ENCODE data around the gene ZEB2. TPM values are rescaled to one million over a fixed set of nuclear protein-coding genes. Genes with fewer than 3 reads are reported as not detected.
A peak's percentile ranks its signal among the peaks of the same experiment; 100 is the strongest.

ZEB2 gene
- total RNA-seq, 1 experiment from 2014 or later = 1.2 TPM

- Histone ChIP-seq H3K4ac (ENCODE audit: low read depth, low read length) (no peak overlapping the region), H4K5ac (ENCODE audit: insufficient read length, low read depth, low read length) (no peak overlapping the region), H3K56ac (ENCODE audit: insufficient read length, low read depth, low read length) (no peak overlapping the region), H3T11ph (ENCODE audit: low read length) (no peak overlapping the region), H3K9me3 (ENCODE audit: control insufficient read depth, low read depth, low read length) (no peaks in the 10 kb centered on the region), H3K79me2 (ENCODE audit: insufficient read depth, low read length) (no peaks in the 10 kb centered on the region), H3K23ac (ENCODE audit: insufficient read length, low read depth, low read length) (no peak overlapping the region), H2AK5ac (ENCODE audit: insufficient read length, low read length) (no peak overlapping the region), H3K14ac (ENCODE audit: insufficient read depth, low read length) (no peak overlapping the region), H2BK15ac (ENCODE audit: low read depth, low read length) (no peak overlapping the region), H3K27me3 (ENCODE audit: insufficient read depth, low read length) (peaks cover 75% of the 10 kb centered on the region), H2BK5ac (ENCODE audit: insufficient read length, low read length) (no peak overlapping the region), H2AFZ (ENCODE audit: low read length) (no peak overlapping the region), H2BK12ac (ENCODE audit: insufficient read length, low read depth, low read length) (no peak overlapping the region), H3K4me2 (ENCODE audit: insufficient read depth, insufficient read length, low read length) (peak overlapping the region; percentile 90), H2BK20ac (ENCODE audit: low read depth, low read length, poor library complexity, severe bottlenecking) (no peak overlapping the region), H4K20me1 (ENCODE audit: control insufficient read depth, insufficient read depth, insufficient read length) (no peaks in the 10 kb centered on the region), H3K27ac (ENCODE audit: insufficient read length, low read depth, low read length) (no peak overlapping the region), H3K18ac (ENCODE audit: insufficient read length, low read depth, low read length) (no peak overlapping the region), H3K9ac (ENCODE audit: extremely low read depth, insufficient read length, low read length) (no peak overlapping the region), H2BK120ac (ENCODE audit: low read depth, low read length, poor library complexity, severe bottlenecking) (no peak overlapping the region), H4K91ac (ENCODE audit: insufficient read length, low read depth, low read length) (no peak overlapping the region), H3K79me1 (ENCODE audit: insufficient read depth, low read depth, low read length, poor library complexity, severe bottlenecking) (no peaks in the 10 kb centered on the region), H3K23me2 (ENCODE audit: insufficient read length, low read depth, low read length, poor library complexity, severe bottlenecking) (peaks cover 25% of the 10 kb centered on the region), H4K8ac (replicated peaks; ENCODE audit: insufficient read length, low read depth, low read length) (no peak overlapping the region), H3K4me1 (ENCODE audit: insufficient read depth, low read length) (peaks cover 11% of the 10 kb centered on the region; the same call in 1 of the 2 replicates)
- Mint-ChIP-seq H3K4me1 (peaks cover 41 to 53% of the 10 kb centered on the region in 2 experiments), H3K27me3 (ENCODE audit: low read depth) (peaks cover 42% of the 10 kb centered on the region), H3K36me3 (ENCODE audit: insufficient read depth in 1 of 3, low read depth in 3 of 3) (no peaks in the 10 kb centered on the region), H3K27ac (peak overlapping the region in 1 of 3 experiments; percentile 45; a peak in 1 of 7 replicates), H3K4me3 (no peak overlapping the region; a peak in 2 of 5 replicates), H3K9me3 (peaks cover 0 to 3% of the 10 kb centered on the region in 2 experiments; a peak in 3 of 5 replicates)
- WGBS (ENCODE audit: extremely low coverage, insufficient read length, low lambda C conversion rate) = no CpG with 5 or more reads among the region's 83 CpGs
- TF ChIP-seq CTCF (conservative IDR thresholded peaks at IDR 0.05) = no peak
- peak; percentile 52 for DNase-seq
These were observed 2.7 kb downstream of the ZEB2 start for GRCh38 chr2:144516981-144517865.

All from H9 (cell line).